Activated T-cell treated with anti-CD3 and anti-CD28 coated beads, Interleukin-2, amount 50 U/mL, for 24 hours (primary cell): ENCODE data around the gene MGAT3.
A peak's percentile ranks its signal among the peaks of the same experiment; 100 is the strongest.
"Not testable (repeated sequence)": the region's sequence is repeated elsewhere in the genome, so short reads cannot be mapped to it uniquely, and the experiment has no call there.

Experiments used
- DNase-seq: peaks from one replicate; pipeline ENCODE4 v3.0.0-alpha.2; 2020
- H3K27ac Mint-ChIP-seq: 2 replicates; pipeline ENCODE4 v1.8.0; 2020; ENCODE audit warnings: mild to moderate bottlenecking, mixed read lengths
- H3K27me3 Mint-ChIP-seq: 2 replicates; pipeline ENCODE4 v1.8.0; 2020; ENCODE audit warnings: mixed read lengths
- H3K36me3 Mint-ChIP-seq: 2 replicates; pipeline ENCODE4 v1.8.0; 2020; ENCODE audit warnings: low read depth, mixed read lengths
- H3K4me1 Mint-ChIP-seq: 2 replicates; pipeline ENCODE4 v1.8.0; 2020; ENCODE audit warnings: low read depth, mixed read lengths
- H3K4me3 Mint-ChIP-seq: 2 replicates; pipeline ENCODE4 v1.8.0; 2020; ENCODE audit warnings: mild to moderate bottlenecking, moderate library complexity, mixed read lengths
- H3K9me3 Mint-ChIP-seq: 2 replicates; pipeline ENCODE4 v1.8.0; 2020; ENCODE audit warnings: mixed read lengths

The MGAT3 gene

DNA sequence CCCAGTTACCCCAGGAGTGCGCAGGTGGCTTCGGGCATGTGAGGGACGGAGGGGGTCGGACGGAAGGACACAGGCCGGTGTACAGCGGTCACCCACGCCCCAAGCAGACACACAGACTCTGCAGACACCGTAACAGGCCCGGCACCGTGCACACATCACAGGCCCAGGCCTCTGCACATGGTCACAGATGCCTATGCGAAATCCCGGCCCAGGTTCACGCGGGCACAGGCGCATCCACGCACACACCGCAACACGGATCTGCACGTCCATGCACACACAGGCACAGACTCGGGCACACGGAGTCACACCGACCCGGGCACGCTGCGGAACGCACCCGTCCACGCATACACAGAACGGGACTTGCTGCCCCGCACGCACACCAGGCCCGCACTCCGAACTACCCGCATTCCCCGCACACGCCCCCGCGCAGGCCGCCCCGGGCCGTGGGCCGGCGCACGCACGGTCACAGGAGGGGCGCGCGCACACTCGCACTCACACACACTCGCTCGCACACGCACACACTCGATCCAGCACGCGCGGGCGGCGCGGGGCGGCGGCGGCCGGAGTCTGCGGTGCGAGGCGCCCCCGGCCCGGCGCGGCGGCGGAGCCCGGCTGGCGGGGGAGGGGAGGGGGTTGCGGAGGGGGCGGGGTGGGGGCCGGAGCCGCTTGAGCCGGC, at the start of gene MGAT3:
Gene MGAT3, plus strand, starts transcription at position 491 of the 676 bp plus-strand sequence. CDS start 30,336 bp downstream, outside the sequence.
- H3K36me3 Mint-ChIP-seq = no peaks in the 10 kb centered on the region
- H3K4me3 Mint-ChIP-seq = peak within 1 kb of the TSS; percentile 62
- peaks cover 41% of the 10 kb centered on the region for H3K27me3 Mint-ChIP-seq
- peak within 1 kb of the TSS; percentile 22 for H3K27ac Mint-ChIP-seq
- H3K4me1 Mint-ChIP-seq = peaks cover 16% of the 10 kb centered on the region
- H3K9me3 Mint-ChIP-seq = no peaks in the 10 kb centered on the region
- DNase-seq = no peak

GRCh38 chr22:39408173-39408572, 48.6 kb upstream of the MGAT3 start:
- peaks cover 76% of the 10 kb centered on the region for H3K4me1 Mint-ChIP-seq

DNA sequence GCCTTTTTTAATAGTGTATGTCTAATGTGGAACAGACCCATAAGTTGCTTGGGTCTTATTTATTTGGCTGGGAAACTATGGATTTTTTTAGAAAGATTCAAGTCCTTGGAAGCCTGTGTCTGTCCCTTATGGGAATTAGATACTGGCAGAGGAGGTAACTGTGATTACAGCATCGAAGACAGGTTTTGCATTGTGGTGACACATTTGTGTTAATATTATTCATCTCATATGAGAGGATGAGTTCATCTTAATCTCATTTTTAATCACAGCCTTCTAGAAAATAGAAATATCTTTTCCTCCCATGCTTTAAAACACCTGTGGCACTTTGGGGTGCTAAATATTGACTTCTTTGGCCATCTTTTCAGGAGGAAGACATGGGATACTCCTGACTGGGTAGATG, 48.0 kb upstream of the MGAT3 start:
- Mint-ChIP-seq H3K36me3 (peaks cover 38% of the 10 kb centered on the region), H3K4me3 (no peak overlapping the region), H3K27ac (peak overlapping the region; percentile 55), H3K9me3 (no peaks in the 10 kb centered on the region), H3K4me1 (peaks cover 79% of the 10 kb centered on the region), H3K27me3 (no peaks in the 10 kb centered on the region)
- no peak for DNase-seq

More at GRCh38 chr22:39408173-39408572, 48.6 kb upstream of the MGAT3 start:
- H3K27me3 Mint-ChIP-seq = no peaks in the 10 kb centered on the region
- peaks cover 42% of the 10 kb centered on the region for H3K36me3 Mint-ChIP-seq
- H3K27ac Mint-ChIP-seq = no peak overlapping the region
- H3K9me3 Mint-ChIP-seq = no peaks in the 10 kb centered on the region
- no peak overlapping the region for H3K4me3 Mint-ChIP-seq
- no peak for DNase-seq

GRCh38 chr22:39409516-39410029, 47.2 kb upstream of the MGAT3 start:
- Mint-ChIP-seq H3K27me3 (no peaks in the 10 kb centered on the region), H3K4me3 (no peak overlapping the region), H3K9me3 (no peaks in the 10 kb centered on the region), H3K27ac (peak overlapping the region; percentile 44), H3K4me1 (peaks cover 82% of the 10 kb centered on the region), H3K36me3 (peaks cover 32% of the 10 kb centered on the region)
- DNase-seq = no peak

- Mint-ChIP-seq H3K4me1 (peaks cover 82% of the 10 kb centered on the region), H3K9me3 (no peaks in the 10 kb centered on the region)
These were observed 46.5 kb upstream of the MGAT3 start for GRCh38 chr22:39410264-39410663.

GRCh38 chr22:39411828-39412365, 44.9 kb upstream of the MGAT3 start:
- not testable (repeated sequence) for DNase-seq, H3K9me3 Mint-ChIP-seq, H3K27me3 Mint-ChIP-seq, H3K4me3 Mint-ChIP-seq
- H3K4me1 Mint-ChIP-seq = peaks cover 84% of the 10 kb centered on the region
- peak overlapping the region; percentile 79 for H3K27ac Mint-ChIP-seq
- peaks cover 35% of the 10 kb centered on the region for H3K36me3 Mint-ChIP-seq

More at GRCh38 chr22:39410264-39410663, 46.5 kb upstream of the MGAT3 start:
- Mint-ChIP-seq H3K27me3 (no peaks in the 10 kb centered on the region), H3K27ac (no peak overlapping the region), H3K36me3 (peaks cover 31% of the 10 kb centered on the region), H3K4me3 (no peak overlapping the region)
- no peak for DNase-seq

GRCh38 chr22:39413204-39413603, 43.6 kb upstream of the MGAT3 start:
- not testable (repeated sequence) for H3K4me3 Mint-ChIP-seq, H3K9me3 Mint-ChIP-seq, DNase-seq, H3K27me3 Mint-ChIP-seq
- Mint-ChIP-seq H3K36me3 (peaks cover 41% of the 10 kb centered on the region), H3K4me1 (peaks cover 75% of the 10 kb centered on the region), H3K27ac (peak overlapping the region; percentile 61)

DNA sequence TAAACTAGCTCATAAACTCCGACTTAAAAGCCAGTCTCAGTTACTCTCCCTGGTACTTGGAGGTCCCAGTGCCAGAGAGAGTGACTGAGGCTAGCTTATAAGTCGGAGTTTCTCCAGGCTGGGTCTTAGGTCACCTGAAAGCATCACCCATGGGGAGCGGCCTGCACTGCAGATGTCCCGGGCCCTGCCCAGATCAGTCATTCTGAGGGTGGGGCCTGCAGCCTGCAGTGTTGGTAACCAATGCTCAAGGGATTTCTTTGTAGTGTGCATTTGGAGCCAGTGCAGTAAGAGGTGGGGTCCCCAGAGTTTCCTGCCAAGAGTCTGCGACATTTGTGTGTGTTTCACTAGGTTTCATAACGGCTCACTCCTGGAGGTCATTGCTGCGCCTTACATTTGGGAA, 42.4 kb upstream of the MGAT3 start:
- Mint-ChIP-seq H3K27ac (peak overlapping the region; percentile 65), H3K4me3 (no peak overlapping the region), H3K27me3 (no peaks in the 10 kb centered on the region), H3K36me3 (peaks cover 46% of the 10 kb centered on the region), H3K9me3 (no peaks in the 10 kb centered on the region), H3K4me1 (peaks cover 63% of the 10 kb centered on the region)
- no peak for DNase-seq

GRCh38 chr22:39414886-39415285, 41.9 kb upstream of the MGAT3 start:
- H3K27me3 Mint-ChIP-seq = no peaks in the 10 kb centered on the region
- H3K4me1 Mint-ChIP-seq = peaks cover 59% of the 10 kb centered on the region
- peaks cover 47% of the 10 kb centered on the region for H3K36me3 Mint-ChIP-seq
- no peaks in the 10 kb centered on the region for H3K9me3 Mint-ChIP-seq
- DNase-seq = no peak
- H3K4me3 Mint-ChIP-seq = no peak overlapping the region
- no peak overlapping the region for H3K27ac Mint-ChIP-seq

DNA sequence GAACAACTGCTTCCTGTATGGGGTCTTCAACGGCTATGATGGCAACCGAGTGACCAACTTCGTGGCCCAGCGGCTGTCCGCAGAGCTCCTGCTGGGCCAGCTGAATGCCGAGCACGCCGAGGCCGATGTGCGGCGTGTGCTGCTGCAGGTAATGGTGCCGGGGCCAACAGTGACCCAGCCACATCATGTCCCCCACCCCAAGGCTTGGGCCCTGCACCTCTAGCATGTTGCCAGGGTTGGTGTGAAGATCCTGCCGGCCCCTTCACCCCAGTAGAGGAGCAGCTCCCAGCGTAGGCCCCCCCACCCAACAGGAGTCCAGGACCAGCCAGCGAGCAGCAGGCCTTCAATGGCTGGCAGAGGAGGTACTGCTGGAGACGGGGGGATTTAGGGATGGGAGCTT, 41.3 kb upstream of the MGAT3 start:
- no peak for DNase-seq
- peaks cover 59% of the 10 kb centered on the region for H3K4me1 Mint-ChIP-seq
- no peak overlapping the region for H3K4me3 Mint-ChIP-seq
- no peak overlapping the region for H3K27ac Mint-ChIP-seq
- H3K9me3 Mint-ChIP-seq = no peaks in the 10 kb centered on the region
- peaks cover 53% of the 10 kb centered on the region for H3K36me3 Mint-ChIP-seq
- no peaks in the 10 kb centered on the region for H3K27me3 Mint-ChIP-seq

DNA sequence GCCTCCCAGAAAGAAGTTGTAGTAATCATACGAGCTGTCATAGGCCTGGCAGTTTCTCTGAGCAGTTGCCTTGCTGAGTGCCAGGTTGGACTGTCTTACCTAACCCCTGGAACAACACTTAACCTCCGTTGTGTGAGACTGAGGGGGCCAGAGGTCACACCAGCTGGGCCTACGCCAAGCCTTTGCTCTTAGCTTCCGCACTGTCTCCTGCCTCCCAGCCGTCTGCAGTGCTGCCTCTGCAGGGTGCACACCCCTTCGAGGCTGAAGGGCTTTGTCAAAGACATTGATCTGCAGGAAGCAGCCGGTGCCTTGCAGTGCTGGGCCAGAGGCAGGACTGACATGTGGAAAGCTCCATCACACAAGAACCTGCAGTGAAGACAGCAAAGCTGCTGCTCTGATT, 40.5 kb upstream of the MGAT3 start:
- peaks cover 50% of the 10 kb centered on the region for H3K4me1 Mint-ChIP-seq
- H3K27ac Mint-ChIP-seq = peak overlapping the region; percentile 67

DNA sequence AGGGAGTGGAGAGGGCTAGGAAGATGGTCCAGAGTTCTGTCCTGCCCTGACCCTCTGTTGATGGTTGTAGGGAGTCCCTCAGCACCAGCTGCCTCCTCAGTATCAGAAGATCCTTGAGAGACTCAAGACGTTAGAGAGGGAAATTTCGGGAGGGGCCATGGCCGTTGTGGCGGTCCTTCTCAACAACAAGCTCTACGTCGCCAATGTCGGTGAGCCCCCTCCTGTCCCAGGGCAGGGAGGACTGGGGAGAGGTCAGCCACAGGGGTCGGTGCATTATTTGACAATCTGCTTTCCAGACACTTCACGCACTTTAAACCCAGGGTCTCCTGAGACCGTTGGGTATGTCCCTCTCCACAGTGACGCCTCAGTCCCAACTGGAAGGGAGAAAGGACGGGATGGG, 39.2 kb upstream of the MGAT3 start:
- H3K36me3 Mint-ChIP-seq = peaks cover 72% of the 10 kb centered on the region
- no peaks in the 10 kb centered on the region for H3K27me3 Mint-ChIP-seq
- no peak overlapping the region for H3K4me3 Mint-ChIP-seq
- no peak for DNase-seq
- peaks cover 37% of the 10 kb centered on the region for H3K4me1 Mint-ChIP-seq
- no peaks in the 10 kb centered on the region for H3K9me3 Mint-ChIP-seq
- no peak overlapping the region for H3K27ac Mint-ChIP-seq

More for the DNA sequence above, 40.5 kb upstream of the MGAT3 start:
- DNase-seq = no peak
- peaks cover 60% of the 10 kb centered on the region for H3K36me3 Mint-ChIP-seq
- no peaks in the 10 kb centered on the region for H3K27me3 Mint-ChIP-seq
- no peaks in the 10 kb centered on the region for H3K9me3 Mint-ChIP-seq
- H3K4me3 Mint-ChIP-seq = no peak overlapping the region

GRCh38 chr22:39418696-39419095, 38.1 kb upstream of the MGAT3 start:
- no peak overlapping the region for H3K27ac Mint-ChIP-seq
- no peak overlapping the region for H3K4me3 Mint-ChIP-seq
- DNase-seq = no peak
- peaks cover 76% of the 10 kb centered on the region for H3K36me3 Mint-ChIP-seq
- no peaks in the 10 kb centered on the region for H3K27me3 Mint-ChIP-seq
- peaks cover 30% of the 10 kb centered on the region for H3K4me1 Mint-ChIP-seq
- H3K9me3 Mint-ChIP-seq = no peaks in the 10 kb centered on the region

DNA sequence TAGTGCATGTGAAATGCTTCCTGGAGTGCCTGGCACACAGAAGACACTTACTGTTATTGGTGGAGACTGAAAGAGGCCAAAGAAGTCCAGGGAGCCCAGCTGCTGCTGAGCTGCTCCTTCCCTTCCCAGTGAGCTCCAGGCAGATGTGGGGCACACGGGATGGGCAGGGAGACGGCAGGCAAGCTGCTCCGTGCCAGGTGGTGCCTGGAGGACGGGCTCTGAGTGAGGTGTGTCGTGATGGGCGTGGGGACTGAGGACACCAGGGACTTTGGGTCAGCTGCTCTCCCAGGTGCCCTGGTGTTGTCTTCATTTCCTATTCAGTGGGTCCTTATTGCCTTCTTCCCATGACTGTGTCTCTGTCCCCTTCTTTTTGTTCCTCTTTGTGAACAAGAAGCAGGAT, 37.7 kb upstream of the MGAT3 start:
- no peak overlapping the region for H3K4me3 Mint-ChIP-seq
- H3K9me3 Mint-ChIP-seq = no peaks in the 10 kb centered on the region
- H3K4me1 Mint-ChIP-seq = peaks cover 26% of the 10 kb centered on the region
- no peak for DNase-seq
- no peaks in the 10 kb centered on the region for H3K27me3 Mint-ChIP-seq
- peaks cover 79% of the 10 kb centered on the region for H3K36me3 Mint-ChIP-seq
- H3K27ac Mint-ChIP-seq = no peak overlapping the region

DNA sequence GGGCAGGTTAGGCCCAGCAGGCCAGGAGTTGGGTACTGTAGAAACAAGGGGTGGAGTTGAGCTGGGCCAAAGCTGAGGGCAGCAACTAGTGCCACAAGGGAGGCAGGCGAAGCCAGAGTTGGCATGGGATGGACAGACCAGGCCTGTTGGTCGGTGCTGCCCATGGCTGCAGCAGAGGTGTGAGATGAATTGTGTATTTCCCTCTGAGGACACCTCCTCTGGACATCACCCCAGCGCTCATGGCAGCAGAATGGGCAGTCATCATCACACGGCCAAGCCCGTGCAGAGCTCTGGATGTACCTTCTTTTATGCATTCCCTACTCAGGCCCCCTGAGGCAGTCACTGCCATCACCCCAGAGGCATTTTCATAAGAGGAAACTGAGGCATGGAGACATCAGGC, 36.9 kb upstream of the MGAT3 start:
- peaks cover 83% of the 10 kb centered on the region for H3K36me3 Mint-ChIP-seq
- no peak for DNase-seq
- H3K27me3 Mint-ChIP-seq = no peaks in the 10 kb centered on the region
- no peaks in the 10 kb centered on the region for H3K9me3 Mint-ChIP-seq
- H3K27ac Mint-ChIP-seq = no peak overlapping the region
- H3K4me1 Mint-ChIP-seq = peaks cover 17% of the 10 kb centered on the region
- H3K4me3 Mint-ChIP-seq = no peak overlapping the region
